ENCODE data around the gene AMH.
A peak's percentile ranks its signal among the peaks of the same experiment; 100 is the strongest.

The AMH gene

GRCh38 chr19:2286402-2287140 is 37.4 kb downstream of the AMH start:
- TF ChIP-seq ZFX (IDR thresholded peaks at IDR 0.05), result no peak
- TF ChIP-seq CTCF (conservative IDR thresholded peaks at IDR 0.05), result no peak
- H3K27ac ChIP-seq, result no peak overlapping the region

DNA sequence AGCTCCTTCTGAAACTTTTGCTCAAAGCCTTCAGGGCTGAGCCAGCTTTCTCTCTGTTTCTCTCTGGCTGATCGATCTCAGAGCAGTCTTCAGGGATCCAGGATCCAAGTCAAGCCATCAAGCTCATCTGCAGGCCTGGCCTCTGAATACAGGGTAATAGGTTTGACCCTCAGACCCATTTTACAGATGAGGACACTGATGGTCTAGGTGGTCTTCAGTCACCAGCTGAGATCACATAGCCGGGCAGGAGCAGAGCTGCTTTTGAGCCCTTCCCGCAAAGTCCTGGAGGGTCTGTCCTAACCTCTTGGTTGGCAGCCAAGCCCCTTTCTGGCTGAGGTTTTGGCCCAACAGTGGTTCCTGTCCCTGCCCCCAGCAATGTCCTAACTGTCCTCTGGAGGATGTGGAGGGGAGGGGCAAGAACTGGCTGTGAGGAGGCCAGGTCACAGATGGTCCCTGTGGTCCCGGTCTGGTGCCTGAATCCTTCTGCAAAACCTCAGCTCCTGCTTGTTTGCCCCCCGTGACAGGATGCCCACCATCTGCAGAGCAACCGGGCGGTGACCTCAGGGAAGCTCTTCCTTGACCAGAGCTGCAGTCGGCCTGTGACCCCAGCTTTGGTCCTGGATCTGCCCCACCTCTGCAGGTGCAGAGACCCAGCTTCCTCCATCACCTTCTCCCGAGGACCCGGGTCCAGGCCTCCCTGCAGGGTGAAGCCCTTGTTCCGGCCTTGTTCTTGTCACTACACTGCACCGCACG is 38.6 kb downstream of the AMH start:
- H3K27ac ChIP-seq, result no peak overlapping the region
- TF ChIP-seq CTCF (conservative IDR thresholded peaks at IDR 0.05), result no peak
- TF ChIP-seq ZFX (IDR thresholded peaks at IDR 0.05), result no peak

DNA sequence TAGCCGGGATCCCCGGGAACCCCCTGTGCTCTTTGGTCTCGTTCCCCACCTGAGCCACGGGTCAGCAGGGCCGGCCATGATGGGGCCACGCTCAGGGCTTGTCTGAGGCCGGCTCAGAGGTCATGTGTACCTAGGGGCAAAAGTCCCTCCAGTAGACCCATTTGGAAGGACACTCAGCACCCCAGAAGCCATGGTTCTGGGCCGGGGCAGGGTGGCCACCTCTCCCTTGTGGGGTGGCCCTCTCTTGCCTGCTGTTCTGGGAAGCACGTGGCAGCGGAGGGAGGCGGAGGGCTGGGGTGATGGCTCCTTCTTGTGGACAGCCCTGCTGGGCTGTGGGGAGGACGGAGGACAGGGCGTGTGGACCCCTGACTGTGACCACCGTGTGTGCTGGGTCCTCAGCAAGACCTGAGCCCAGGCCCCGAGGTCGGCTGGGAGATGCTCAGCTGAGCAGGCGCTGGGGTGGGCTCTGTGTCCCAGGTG is 39.3 kb downstream of the AMH start:
- no peak overlapping the region for H3K27ac ChIP-seq
- TF ChIP-seq ZFX (IDR thresholded peaks at IDR 0.05), result no peak

- no peak overlapping the region for H3K27ac ChIP-seq
Measured at GRCh38 chr19:2288818-2289713, 39.9 kb downstream of the AMH start.

GRCh38 chr19:2289714-2290435 is 40.8 kb downstream of the AMH start:
- no peak for TF ChIP-seq ZFX (IDR thresholded peaks at IDR 0.05)
- TF ChIP-seq CTCF (conservative IDR thresholded peaks at IDR 0.05), result no peak
- H3K27ac ChIP-seq, result peak overlapping the region; percentile 24

More at GRCh38 chr19:2288818-2289713, 39.9 kb downstream of the AMH start:
- TF ChIP-seq ZFX (IDR thresholded peaks at IDR 0.05) (no peak), CTCF (conservative IDR thresholded peaks at IDR 0.05) (no peak)

DNA sequence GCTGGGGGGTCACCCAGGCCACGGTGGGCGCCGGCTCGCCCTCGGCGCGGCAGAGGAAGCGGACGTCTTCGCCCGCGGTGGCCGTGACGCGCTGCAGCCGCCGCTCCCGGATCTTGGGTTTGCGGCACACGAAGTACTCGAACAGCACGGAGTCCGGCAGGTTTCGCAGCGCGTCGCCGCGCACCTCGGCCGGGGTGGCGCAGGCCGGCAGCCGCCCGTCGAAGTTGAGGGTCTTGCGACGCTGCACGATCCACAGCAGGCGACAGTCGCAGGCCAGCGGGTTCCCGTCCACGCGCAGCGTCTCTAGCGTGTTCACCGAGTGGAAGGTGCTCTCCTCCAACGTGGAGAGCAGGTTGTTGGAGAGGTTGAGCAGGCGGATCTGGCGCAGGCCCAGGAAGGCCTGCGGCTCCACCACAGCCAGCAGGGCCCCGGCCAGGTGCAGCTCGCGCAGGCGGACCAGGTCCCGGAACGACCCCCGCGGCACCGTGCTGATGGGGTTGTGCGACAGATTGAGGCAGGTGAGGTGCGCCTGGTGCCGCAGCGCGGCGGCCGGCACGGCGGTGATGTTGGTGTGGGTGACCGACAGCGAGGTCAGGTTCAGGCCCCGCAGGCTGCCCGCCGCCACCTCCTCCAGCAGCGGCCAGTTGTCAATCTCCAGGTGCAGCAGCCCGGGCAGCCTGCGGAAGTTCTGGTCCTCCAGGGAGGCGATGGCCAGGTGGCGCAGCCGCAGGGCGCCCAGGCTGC is 41.5 kb downstream of the AMH start:
- no peak for TF ChIP-seq CTCF (conservative IDR thresholded peaks at IDR 0.05)
- TF ChIP-seq ZFX (IDR thresholded peaks at IDR 0.05), result peak; percentile 33; the same call in 1 of the 2 replicates
- H3K27ac ChIP-seq, result peak overlapping the region; percentile 24
